Fibroblast of pulmonary artery (primary cell): ENCODE measurements around the gene CAMK2B.

ENCODE experiments used
- DNase-seq: peaks from one replicate; pipeline ENCODE4 v3.0.0-alpha.2; 2010; ENCODE audit warnings: low read depth
- H3K4me3 ChIP-seq: replicated peaks from 2 replicates; pipeline ENCODE4 v1.5.1; 2011; ENCODE audit warnings: low read depth, mild to moderate bottlenecking, control low read depth, low read length, moderate library complexity
- TF ChIP-seq, protein P1 (sequence below): IDR thresholded peaks from 2 replicates; pipeline ENCODE4 v1.5.1; 2011; ENCODE audit warnings: mild to moderate bottlenecking, control low read depth, low read length, inconsistent platforms; ENCODE audit errors: missing control alignments

The CAMK2B gene

DNA sequence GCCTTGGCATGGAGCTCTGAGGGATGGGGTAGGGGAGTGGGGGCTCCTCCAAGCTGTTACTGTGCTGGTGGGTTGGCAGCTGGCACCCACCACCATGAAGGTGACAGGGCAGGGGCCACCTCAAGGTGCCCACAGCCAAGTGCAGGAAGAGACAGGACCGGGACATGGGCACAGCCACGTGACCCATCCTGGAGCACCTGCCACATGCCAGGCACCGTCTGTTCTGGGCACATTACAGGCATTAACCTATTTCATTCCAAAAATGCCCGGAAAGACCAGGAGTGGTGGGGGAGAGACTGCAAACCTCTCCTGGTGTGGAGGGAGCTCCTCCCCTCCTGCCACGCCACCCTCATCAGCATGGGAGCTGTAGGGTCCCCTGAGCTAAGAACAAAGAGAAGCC is 56.7 kb downstream of the CAMK2B start:
- no peak overlapping the region for H3K4me3 ChIP-seq
- TF ChIP-seq, protein P1, sequence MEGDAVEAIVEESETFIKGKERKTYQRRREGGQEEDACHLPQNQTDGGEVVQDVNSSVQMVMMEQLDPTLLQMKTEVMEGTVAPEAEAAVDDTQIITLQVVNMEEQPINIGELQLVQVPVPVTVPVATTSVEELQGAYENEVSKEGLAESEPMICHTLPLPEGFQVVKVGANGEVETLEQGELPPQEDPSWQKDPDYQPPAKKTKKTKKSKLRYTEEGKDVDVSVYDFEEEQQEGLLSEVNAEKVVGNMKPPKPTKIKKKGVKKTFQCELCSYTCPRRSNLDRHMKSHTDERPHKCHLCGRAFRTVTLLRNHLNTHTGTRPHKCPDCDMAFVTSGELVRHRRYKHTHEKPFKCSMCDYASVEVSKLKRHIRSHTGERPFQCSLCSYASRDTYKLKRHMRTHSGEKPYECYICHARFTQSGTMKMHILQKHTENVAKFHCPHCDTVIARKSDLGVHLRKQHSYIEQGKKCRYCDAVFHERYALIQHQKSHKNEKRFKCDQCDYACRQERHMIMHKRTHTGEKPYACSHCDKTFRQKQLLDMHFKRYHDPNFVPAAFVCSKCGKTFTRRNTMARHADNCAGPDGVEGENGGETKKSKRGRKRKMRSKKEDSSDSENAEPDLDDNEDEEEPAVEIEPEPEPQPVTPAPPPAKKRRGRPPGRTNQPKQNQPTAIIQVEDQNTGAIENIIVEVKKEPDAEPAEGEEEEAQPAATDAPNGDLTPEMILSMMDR, result no peak
- DNase-seq, result no peak

DNA sequence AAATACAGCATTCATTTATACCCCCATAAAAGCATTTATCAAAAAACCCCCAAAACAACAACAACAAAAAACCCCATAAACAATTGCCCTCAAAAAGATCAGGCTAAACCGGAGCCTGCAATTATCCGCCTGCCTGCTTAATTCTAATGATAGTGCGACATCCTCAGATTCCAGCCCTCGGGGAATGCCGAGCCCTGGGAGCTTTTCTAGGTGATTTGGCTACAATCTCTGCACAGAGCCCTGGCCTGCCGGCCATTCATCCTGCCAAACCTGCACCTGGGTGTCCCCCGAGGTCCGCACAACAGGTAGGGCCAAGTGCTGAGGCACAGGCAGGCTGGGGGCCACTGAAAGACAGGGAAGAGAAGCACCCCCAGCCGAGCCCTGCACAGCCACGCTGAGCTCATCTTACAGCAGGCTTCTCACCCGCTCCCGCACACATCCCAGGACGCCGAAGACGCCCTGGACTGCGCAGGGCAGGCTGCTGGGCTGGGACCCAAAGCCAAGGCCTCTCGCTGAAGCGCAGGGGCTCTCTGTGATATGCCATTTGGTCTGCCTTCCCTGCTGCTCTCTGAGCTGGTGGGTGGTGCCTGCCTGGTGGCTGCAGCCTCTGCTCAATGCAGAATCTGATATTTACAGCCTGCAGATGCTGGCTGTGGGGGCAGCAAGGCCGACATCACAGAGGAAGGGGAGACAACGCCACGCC is 57.5 kb downstream of the CAMK2B start:
- no peak for DNase-seq
- no peak overlapping the region for H3K4me3 ChIP-seq
- TF ChIP-seq, protein P1, result no peak

DNA sequence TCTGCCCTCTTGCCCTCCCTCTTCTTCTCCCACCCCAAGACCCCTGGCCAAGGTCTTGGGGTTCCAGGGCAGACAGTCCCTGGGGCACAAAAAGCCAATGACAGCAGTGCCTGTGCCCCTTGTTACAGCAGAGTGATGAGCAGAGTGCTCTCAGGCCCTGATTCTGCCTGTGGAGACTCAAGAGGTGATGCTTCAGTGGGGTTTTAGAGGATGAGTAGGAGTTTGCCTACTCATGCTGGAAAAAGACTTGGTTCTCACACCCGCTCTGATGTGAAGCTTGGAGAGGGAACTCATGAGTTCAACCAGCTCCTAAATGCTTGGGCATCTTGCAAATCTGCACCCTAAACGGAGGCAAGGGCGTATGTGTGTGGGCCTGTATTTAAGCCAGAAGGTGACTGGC is 58.2 kb downstream of the CAMK2B start:
- DNase-seq, result no peak
- H3K4me3 ChIP-seq, result no peak overlapping the region
- TF ChIP-seq, protein P1, result no peak

DNA sequence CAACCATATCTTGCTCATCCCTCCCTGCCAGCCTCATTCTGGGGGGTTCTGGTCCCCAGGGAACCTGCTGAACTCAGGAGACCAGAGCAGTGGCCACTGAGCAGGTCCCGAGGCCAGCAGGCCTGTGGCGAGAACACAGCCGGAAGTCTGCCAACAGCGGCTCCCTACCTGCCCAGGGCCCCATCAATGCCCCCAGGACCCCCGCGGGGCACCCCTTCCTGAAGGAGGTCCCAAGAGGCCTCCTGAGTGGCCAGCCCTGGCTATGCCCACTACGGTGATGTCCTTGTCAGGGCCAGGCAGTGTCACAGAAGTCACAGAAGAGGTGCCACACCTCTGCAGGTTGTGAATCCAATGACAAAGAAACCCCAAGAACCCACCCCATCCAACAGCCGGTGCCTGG is 58.9 kb downstream of the CAMK2B start:
- DNase-seq, result no peak
- H3K4me3 ChIP-seq, result no peak overlapping the region
- TF ChIP-seq, protein P1, result no peak

DNA sequence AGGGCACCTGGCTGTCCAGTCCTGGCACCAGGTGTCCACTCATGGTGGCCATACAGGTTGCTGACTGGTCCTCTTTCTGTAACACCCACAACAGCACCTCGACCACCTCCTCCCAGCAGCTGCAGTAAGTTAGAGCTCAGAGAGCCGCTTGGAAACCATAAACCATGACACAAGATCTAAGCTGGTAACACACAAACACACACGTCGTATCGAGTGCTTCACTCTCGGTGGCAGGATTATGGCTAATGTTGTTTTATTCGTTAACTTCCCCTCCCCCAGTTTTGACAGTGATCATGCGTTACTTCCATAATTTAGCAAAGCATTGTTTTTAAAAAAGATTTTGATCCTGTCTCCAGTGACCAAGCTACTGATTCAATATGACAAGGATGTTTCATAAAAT is 59.7 kb downstream of the CAMK2B start:
- H3K4me3 ChIP-seq, result no peak overlapping the region
- DNase-seq, result no peak
- TF ChIP-seq, protein P1, result no peak

DNA sequence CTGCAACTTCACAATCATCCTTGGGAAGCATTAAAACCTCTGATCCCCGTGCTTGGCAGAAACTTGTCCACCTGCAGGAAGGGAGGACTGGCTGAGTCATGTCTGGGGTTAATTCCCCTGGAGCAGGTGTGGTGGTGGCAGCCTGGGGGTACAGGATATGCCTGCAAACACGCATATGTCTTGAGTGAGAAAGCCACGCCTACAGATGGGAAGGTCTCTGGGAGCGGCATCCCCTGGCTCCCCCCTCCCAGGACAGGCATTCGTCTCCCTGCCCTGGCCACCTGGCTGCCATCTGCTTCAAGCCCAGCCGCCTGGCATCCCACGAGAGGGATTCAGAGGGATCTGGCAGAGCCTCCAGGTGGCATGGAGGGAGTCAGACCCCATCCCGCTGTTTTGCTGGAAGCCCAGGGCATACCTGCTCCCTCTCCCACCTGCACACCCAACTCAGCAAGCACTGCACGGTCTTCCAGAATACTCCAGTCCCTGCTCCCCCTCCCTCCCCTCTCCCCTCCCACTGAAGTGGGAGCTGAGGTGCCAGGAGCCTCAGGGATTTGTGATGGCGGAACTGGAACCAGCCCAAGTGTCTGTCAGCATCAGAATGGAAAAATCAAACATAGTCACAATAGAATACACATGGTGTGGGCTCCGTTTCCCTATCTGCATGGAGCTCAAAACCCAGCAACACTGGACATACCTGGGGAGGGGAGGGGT is 61.0 kb downstream of the CAMK2B start:
- no peak for DNase-seq

More for the DNA sequence above, 61.0 kb downstream of the CAMK2B start:
- TF ChIP-seq, protein P1, result no peak
- no peak overlapping the region for H3K4me3 ChIP-seq
